ENCODE results near the gene CLEC16A.

Gene CLEC16A

GRCh38 chr16:11047057-11047456, 102.7 kb downstream of the CLEC16A start:
- DNase-seq, result no peak

GRCh38 chr16:11047939-11048800, 103.8 kb downstream of the CLEC16A start:
- no peak for DNase-seq

GRCh38 chr16:11049396-11050059, 105.2 kb downstream of the CLEC16A start:
- DNase-seq, result no peak

- no peak for DNase-seq
These were observed 106.2 kb downstream of the CLEC16A start for GRCh38 chr16:11050536-11050935.

- no peak for DNase-seq
These were observed 106.6 kb downstream of the CLEC16A start for GRCh38 chr16:11050944-11051343.

GRCh38 chr16:11051430-11051829, 107.1 kb downstream of the CLEC16A start:
- DNase-seq, result no peak

- peak; percentile 66 for DNase-seq
These were observed 107.8 kb downstream of the CLEC16A start for GRCh38 chr16:11051879-11052808.

GRCh38 chr16:11053916-11054460, 109.6 kb downstream of the CLEC16A start:
- DNase-seq, result no peak

GRCh38 chr16:11056090-11056992, 112.0 kb downstream of the CLEC16A start:
- no peak for DNase-seq

- no peak for DNase-seq
These were observed 112.8 kb downstream of the CLEC16A start for GRCh38 chr16:11056993-11057649.

GRCh38 chr16:11057711-11058345, 113.5 kb downstream of the CLEC16A start:
- no peak for DNase-seq

GRCh38 chr16:11058832-11059231, 114.5 kb downstream of the CLEC16A start:
- no peak for DNase-seq

- DNase-seq, result no peak
These were observed 115.2 kb downstream of the CLEC16A start for GRCh38 chr16:11059588-11059987.

GRCh38 chr16:11060364-11060763, 116.0 kb downstream of the CLEC16A start:
- DNase-seq, result no peak

GRCh38 chr16:11060842-11061241, 116.5 kb downstream of the CLEC16A start:
- DNase-seq, result no peak

GRCh38 chr16:11061629-11062270, 117.4 kb downstream of the CLEC16A start:
- DNase-seq, result no peak

GRCh38 chr16:11063448-11064201, 119.3 kb downstream of the CLEC16A start:
- no peak for DNase-seq

- no peak for DNase-seq
These were observed 119.8 kb downstream of the CLEC16A start for GRCh38 chr16:11064202-11064540.

GRCh38 chr16:11064851-11065250, 120.5 kb downstream of the CLEC16A start:
- no peak for DNase-seq
